Stimulated activated CD8-positive, alpha-beta memory T cell treated with anti-CD3 and anti-CD28 coated beads, Interleukin-7, amount 100 ng/mL, for 1 hour (primary cell): ENCODE data around the gene GPATCH1.

Experiments used
- DNase-seq, 2 donors: peaks; one replicate each; pipeline ENCODE4 v3.0.0-alpha.2; 2020; ENCODE audit warnings: low read depth in 2 of 2

GPATCH1 gene

DNA sequence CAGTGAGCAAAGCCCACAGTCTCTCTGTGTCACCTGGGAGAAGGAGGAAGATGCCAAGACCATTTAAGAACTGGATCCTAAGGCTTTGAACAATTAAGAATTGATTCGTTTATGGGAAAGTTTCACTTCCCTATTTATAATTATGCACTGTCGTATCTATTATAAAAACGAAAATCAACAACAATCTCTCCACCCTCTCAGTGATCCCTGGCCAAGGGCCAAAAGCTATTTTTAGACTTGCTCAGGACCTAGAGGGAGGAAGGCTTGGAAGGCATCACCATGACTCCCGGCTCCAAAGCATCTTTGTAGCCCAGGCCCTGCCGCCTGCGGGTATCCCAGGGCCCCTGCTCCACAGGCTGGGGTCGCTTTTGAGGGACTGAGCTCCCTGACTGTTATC lies 17.6 kb upstream of the GPATCH1 start:
- DNase-seq = no peak

DNA sequence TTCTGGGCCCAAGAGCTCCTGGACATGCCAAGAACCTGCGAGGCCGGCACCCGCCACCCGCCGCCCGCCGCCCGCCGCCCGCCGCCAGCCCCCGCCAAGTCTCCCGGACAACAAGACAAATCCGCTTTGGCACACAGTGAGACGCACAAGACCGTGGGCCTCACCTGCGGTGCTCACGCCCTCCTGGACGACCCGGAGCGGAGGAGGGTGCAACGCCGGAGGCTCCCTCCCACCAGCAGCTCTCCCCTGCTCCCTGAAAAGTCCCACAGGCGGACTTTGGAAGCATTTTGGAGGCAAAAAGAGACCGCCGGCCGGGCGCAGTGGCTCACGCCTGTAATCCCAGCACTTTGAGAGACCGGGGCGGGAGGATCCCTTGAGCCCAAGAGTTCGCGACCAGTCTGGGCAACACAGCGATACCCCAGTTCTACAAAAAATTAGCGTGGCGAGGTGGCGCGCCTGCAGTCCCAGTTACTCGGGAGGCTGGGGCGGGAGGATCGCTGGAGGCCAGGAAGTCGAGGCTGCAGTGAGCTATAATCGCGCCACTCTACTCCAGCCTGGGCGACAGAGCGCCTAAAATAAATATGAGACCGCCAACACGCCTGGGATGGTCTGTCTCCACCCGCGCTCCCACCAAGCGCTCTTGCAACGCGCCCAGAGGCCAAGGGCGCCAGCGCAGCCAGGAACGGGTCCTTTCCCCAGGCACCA lies 17.1 kb upstream of the GPATCH1 start:
- DNase-seq = no peak

DNA sequence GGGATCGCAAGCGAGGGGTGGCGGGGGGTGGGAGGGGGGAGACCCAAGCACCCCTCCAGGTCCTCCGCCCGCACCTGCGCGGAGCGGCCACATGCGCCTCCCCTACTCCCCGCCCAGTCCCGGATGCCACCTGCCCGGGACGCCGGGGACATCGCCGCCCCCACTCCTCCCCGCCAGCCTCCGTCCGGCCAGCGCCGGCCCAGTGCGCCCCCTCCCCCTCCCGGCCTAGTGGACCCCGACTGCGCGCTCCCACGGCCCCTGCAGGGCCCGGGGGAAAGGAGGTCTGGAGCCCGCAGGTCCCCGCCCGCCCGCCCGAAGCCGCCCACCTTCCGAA lies 16.6 kb upstream of the GPATCH1 start:
- no peak for DNase-seq

DNA sequence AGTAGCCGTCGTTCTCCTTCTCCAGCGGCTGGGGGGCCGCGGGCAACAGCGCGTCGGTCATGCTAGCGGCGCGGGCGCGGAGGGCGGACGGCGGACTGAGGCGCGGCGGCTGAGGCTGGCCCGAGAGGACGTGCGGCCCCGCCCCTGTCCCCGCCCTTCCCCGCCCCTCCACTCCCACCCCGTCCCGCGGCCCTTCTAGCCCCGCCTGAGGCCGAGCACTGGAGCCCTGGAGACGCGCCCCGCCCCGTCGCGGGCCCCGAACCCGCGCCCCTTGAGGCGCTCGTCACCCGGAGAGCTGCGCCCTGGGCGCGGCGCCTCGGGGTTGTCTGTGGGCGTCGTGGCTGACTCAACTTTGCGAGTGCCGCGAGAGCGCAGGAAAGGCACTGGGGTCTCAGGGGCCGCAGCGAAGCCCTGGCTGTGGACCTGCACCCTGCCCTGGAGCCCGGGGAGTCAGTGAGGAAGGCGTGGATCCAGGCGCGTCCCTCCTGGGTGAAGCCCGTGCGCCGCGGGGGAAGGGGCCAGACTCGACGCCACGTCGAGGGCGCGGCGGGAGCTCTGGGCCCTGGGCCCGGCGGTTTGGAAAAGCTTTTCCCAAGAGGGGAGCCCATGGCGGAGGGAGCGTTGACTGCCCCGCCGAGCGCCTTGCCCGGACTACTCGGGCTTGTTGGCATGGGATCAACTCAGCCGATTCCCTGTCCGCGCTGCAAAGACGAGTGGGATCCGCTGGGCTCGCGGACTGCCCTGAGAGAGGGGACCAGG lies 16.0 kb upstream of the GPATCH1 start, which contains the start of gene RHPN2:
Gene RHPN2 (minus strand): TSS at position 97 of the 759 bp plus-strand sequence. CDS start 36 bp downstream, at position 61.
- peak in 1 of 2 donors; percentile 8 for DNase-seq

DNA sequence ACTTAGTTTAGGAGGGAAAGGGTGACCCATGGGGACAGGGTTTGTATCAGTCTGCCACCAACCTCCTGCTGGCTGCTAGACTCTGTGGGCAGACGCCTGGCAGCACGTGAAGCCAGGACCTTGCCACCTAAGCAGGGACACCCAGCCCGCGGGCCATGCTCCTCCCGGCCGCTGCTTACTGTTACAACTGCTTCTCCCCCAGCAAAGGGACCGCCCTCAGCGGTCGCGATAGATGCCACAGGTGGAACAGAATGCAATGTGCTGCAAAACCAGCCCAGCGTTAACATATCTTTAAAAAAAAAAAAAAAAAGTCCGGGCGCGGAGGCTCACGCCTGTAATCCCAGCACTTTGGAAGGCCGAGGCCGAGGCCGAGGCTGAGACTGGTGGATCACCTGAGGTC lies 14.4 kb upstream of the GPATCH1 start:
- no peak for DNase-seq

DNA sequence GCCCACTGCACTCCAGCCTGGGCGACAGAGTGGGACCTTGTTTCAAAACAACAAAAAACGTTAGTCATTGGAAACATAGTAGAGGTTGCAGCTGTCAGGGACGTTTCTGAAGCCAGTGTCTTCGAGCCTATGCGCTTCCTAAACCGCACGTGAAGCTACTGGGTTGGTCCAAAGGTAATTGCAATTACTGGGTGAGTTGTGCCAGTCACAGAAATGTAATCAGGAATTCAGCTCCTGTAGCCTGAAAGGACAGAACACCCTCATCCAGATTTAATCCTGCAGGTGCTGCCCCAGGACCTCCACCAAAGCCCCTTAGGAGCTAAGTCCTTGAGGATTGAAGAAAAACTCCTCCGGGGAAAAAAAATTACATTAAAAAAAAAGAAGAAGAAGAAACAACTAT lies 13.9 kb upstream of the GPATCH1 start:
- DNase-seq = no peak

DNA sequence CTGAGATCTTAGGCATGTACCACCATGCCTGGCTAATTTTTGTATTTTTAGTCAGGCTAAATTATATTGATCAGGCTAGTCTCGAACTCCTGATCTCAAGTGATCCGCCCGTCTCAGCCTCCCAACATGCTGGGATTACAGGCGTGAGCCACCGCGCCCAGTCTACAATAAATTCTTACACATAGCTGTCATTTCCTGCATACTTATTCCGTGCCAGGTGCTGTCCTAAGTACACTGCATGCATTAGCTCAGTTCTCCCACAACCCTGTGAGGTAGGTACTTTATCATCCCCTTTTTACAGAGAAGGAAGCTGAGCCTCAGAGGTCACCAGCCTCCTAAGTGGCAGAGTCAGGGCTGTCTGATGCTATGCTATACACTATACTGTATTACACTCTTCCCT lies 9.1 kb upstream of the GPATCH1 start:
- DNase-seq = no peak

DNA sequence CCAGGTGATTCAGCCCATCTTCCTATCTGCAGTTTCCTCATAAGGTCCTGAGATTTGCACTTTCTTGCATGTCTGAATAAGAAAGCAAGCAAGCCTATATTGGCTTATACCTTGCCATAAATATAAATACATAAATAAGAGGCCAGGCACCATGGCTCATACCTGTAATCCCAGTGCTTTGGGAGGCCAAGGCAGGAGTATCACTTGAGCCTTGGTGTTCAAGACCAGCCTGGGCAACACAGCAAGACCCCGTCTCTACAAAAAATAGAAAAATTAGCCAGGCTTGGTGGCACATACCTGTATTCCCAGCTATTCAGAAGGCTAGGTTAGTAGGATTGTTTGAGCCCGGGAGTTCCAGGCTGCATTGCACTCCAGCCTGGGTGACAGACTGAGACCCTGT lies 5.5 kb upstream of the GPATCH1 start:
- DNase-seq = no peak

DNA sequence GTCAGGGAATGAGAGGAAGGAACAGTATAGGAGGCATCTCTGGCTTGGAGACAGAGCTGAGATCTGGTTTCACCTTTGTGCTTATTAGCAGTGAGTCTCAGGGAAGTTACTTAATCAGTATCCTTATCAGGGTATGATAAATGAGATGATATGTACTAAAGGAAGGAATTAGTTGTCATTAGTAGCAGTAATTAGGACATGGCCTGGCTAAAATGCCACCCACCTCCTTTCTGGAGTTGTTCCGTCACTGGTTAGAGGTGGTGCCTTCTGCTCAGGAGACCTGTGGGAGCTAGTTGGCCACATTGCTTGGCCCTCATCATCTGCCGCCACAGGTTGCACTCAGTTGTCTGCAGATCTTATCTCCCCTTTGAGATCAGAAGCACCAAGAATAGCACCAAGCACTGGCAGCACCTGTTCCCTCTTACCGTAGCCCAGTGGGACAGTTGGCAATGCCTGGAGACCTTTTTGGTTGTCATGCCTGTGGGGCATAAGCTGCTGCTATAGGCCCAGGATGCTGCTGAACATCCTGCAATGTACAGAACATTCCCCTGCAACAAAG lies 4.7 kb downstream of the GPATCH1 start:
- no peak for DNase-seq

DNA sequence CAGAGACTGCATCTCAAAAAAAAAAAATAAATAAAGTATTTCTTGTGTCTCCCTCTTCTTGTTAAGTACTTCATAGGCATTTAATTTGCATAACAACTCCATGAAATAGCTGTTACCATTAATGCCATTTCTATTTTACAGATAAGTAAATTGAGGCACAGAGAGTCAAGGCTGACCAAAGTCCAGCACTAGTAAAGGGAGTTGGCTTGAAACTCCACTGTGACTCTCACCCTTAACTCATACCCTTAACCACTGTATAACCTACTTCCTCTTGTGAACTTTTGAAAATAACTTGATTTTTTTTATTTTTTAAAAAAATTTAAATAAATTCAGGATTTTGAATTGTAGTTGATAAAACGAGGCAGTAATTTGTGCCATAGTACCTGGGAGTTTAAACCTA lies 6.0 kb downstream of the GPATCH1 start:
- DNase-seq = no peak

DNA sequence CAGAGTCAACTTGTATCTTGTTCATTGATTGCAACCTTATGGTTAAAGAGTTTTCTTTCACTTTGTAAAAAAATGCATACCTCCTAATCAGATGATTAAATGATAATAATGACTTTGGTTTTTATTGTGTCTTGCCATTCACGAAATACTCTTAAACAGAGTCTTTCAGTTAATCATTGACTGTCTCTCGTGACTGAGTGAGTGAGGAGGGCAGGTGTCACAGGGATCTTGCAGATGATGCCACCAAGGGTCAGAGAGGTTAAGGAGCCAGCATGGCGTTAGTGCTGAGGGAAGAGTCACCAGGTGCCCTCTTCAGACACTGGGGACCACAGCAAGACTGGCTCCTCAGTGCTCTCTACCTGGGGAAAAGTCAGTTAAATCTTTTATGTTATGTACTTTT lies 8.0 kb downstream of the GPATCH1 start:
- no peak for DNase-seq

DNA sequence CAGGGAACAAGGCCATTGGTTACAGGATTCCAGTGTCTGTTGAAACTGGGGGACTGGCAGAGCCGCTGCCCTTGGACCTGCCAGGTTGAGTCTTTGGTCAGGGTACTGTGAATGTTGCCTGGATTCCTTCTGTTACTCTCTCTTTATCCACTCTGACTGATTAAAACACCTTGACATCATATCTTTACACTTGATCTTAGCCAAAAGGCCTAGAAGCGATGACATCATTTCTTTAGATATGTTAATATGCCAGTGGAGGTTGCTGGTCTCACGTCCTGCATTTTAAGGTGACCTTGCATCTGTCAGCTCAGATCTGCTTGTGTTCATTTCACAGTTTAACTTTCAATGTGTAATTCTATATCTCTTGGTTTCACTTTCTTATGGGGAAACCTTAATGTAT lies 9.2 kb downstream of the GPATCH1 start:
- no peak for DNase-seq

DNA sequence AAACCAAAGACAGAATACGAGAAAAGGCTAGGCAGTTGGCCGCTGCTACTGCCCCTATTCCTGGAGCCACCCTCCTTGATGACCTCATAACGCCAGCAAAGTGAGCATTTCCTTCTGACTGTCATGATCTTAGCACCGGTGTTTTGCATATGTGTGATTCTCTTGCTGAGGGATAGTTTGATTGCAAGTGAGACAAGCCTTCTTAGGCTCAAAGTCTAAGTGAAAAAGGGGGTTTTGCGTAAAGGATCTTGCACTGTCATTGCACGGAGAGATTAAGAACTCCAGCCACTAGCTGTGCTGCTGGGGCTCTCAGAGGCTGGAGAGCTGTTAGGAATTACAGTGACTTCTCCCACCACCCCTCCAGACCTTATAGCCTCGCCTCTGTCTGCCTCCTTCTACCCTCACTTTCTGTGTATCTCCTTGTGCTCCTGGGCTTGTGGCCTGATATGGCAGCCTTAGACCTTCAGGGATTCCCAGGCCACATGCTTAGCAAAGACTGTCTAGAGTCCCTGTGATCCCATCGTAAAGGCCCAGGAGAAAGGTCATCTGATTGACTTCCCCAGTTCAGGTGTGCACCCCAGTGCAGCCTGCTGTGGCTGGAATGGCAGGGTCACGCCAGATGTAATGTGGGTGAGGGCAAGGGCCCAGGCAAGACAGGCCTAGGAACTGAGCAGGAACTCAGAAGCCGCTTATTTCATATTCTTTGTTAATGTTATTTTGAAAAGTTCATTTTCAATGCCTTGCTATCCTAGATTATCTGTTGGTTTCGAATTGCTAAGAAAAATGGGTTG lies 12.6 kb downstream of the GPATCH1 start:
- no peak for DNase-seq

DNA sequence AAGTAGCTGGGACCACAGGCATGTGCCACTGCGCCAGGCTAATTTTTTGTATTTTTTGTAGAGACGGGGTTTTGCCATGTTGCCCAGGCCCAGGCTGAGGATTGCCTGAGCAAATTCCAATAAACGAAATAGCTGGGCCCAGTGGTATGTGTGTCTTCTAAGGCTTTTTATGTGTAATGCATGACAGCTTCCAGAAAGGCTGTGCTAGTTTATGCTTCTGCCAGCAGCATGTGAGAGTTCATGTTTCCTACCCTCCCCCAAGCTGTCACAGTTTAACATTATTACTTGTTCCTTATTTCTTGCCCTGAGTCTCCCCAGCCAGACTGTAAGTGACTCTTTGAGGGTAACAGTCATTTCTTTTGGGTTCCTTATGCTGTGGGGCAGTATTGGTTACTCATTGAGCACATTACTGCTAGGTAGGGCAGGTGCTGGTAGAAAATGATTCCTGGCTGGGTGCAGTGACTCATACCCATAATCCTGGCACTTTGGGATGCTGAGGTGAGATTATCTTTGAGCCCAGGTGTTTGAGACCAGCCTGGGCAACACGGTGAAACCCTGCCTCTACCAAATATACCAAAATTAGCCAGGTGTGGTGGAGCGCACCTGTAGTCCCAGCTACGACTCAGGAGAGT lies 13.6 kb downstream of the GPATCH1 start:
- DNase-seq = no peak

DNA sequence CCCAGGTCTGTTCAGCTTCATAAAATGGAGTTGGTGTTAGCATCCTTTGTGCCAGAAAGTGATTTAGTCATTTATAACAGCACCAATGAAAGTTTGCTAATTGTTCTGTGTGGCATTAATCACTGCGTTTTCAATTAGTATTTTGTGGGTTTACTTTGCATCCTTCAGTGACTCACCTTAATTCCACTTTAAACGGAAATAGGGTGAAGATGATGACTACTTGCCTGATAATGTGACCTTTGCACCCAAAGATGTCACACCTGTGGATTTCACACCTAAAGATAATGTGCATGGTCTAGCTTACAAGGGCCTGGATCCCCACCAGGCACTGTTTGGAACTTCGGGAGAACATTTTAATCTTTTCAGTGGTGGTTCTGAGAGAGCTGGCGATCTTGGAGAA lies 15.0 kb downstream of the GPATCH1 start:
- DNase-seq = no peak

DNA sequence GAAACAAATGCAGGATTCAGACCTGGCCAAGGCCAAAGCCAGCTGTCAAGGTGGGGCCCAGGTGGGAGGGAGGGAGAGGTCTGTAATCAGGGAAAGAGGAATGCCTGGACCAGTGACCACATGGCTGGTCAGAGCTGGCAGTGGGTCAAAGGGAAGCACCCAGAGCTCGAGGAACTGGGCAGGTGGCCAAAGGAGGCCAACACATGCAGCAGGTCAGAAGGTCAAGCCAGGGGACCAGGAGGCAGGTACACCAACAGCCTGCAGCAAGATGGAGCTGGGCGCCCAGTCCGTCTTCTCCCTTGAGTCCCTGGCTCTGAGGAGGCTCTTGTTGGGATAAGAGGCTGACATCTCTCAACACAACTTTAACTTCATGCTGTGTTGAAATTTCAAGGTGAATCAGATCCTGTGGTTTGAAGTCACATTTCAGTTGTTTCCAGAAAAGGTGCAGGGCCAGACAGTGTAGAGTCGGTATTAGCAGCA lies 17.1 kb downstream of the GPATCH1 start:
- DNase-seq = no peak

DNA sequence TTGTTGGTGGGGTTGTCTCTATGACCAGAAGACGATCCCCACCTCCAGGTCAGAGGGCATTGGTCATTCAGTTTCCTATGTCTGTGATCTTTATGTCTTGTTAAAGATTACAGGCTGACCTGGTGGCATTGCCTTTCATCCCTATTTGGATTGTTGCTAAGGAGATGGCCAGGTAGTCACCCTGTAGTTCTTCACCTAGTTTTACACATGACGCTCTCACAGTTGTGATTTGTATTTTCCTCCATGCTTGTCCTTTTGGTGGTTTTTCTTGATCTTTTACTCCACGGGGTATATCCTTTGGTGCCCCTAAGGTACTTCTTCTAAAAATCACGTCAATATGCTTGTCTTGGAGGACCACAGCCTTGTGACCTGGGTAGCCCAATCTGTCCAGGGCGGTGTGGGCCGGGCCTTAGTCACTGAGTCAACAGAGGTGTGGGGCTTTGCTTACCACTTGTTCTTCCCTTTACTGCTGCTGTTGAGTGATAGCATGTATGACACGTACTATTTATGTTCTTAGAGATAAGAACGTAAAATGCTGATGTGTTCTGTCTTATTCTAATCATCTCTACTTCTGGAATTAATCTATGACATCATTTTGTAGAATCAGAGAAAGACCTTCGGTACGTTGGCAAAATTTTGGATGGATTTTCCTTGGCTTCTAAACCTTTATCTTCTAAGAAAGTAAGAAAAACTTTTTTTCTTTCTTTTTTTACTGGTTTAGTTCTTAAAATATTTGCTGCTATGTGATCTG lies 20.1 kb downstream of the GPATCH1 start:
- DNase-seq = no peak

DNA sequence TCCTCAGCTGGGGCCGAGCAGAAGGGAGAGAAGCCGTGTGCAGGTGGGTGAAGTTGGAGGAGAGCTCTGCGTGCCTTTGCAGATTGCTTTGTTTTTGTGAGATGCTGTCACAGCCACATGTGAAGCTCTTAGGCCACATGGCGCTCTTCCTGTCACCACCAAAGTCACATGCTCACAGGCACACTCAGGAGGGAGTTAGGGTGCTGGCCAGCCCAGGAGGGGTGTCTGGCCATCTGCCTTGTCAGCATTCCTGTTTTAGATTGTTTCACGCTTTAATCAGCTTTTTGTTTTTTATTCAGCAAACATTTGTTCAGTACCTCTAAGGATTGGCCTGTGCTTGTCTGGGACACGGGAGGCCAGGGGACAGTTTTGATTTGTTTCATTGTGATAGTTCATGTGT lies 21.9 kb downstream of the GPATCH1 start:
- DNase-seq = no peak

DNA sequence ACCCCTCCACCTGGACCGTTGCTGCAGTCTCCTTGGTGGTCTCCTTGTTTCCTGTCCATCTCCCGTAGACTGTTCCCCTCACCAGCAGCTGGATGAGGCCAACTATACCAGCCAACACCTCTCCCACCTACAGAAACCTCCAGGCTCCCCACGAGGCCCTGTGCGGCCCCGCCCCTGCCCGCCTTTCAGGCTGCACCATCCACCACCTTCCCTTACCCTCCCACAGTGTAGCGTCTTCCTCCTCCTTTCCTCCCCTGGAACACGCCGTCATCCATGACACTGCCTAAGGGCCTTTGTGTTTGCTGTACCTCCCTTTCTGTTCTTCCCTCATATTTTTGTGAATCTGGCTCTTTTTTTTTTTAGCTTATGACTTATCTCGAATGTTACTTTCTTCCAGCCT lies 27.2 kb downstream of the GPATCH1 start:
- no peak for DNase-seq

DNA sequence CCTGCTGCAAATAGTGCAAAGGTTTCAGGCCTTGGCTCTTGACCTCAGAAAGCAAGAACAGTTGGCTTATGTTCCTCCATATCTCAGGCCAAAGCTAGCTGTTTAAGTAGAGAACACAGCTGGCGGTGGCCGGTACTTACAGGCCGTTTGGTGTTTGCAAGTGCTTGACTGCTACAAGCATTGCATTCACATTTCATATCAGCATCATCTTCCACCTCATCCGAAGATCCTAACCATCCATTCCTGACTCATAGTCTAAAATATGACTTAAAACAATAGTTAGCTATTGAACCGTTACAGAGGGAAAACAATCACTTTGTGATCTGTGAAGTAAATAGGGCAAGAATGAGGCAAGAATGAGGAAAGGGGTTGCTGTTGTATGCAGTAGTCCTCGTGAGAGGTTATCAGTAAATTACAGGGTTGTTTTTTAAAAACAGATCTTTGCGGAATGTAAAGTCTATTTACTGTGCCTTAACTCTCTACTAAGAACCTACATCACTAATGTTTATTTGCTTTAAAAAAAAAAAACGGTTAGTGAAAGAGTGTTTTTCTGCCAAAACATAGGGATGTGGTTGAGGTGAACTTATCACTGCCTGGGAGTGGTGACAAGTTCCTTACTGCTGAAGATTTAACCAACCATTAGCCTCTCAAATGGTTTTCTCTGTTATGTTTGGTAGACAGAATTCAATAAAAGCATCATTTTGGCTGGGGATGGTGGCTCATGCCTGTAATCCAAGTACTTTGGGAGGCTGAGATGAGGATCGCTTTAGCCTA lies 29.3 kb downstream of the GPATCH1 start:
- DNase-seq = no peak
